Stimulated activated CD4-positive, alpha-beta T cell treated with anti-CD3 and anti-CD28 coated beads, Interleukin-4, amount 100 ng/mL, for 48 hours (primary cell): Measurements from ENCODE around the gene GAL3ST2.

Experiments
- DNase-seq, 2 donors: peaks; one replicate each; pipeline ENCODE4 v3.0.0-alpha.2; 2020; ENCODE audit warnings: low read depth in 2 of 2

The GAL3ST2 gene

DNA sequence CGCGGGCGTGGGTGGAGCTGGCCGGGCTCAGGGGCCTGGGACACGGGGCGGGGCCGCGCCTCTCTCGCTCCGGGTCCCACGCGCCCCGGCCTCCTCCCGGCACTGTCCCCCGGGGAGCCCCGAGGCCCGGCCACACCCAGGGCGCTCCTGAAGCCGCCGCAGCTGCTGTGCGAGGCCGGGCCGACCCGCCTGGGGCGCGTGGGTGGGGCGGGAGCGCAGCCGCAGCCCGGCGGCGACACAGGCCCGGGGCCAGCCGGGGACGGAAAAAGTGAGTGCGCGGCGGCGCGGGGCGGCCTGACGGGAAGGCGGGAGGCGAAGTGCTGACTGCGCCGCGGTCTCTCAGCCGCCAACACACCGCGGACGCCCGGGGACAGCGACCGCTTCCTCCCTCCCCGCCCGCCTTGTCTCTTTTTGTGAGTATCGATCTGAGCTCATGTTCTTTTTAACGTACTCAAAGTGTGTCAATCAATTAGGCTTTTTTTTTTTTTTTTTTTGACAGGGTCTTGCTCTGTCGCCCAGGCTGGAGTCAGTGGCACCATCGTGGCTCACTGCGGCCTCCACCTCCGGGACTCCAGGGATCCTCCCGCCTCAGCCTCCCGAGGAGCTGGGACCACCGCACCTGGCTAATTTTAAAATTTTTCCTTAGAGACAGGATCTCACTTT lies 67.6 kb downstream of the GAL3ST2 start:
- DNase-seq, result peak; percentile 77 to 88

DNA sequence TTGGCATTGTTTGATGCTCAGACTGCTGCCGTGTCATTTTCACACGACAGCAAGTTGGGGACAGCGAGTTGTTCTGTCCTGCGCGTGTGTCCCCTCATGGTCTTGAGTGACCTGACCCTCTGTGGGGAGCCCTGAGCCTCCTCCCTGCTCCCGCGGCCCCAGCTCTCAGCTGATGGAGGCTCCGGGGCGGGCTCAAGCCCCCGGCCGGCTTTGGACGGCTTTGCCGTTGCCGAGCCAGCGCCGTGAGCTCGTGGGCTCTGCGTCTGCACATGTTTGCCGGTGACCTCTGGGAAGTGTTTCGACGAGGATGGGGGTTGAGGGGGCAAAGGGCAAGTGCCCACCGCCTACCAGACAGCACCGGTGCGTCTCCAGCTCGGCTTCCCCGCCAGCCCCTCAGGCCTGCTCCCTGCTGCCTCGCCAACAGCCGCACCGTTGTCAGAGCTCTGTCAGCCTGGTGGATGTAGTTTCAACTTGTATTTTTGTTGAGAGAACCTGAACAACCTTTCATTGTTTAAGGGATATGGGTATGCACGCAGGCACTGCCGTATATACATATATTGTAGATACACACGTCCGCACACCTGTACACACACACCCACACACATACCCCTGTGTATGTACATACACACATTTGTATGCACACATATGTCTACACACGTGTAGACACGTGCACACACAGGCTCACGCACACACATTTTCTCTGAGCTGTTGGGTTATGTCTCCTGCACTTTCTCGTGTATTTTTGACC lies 68.4 kb downstream of the GAL3ST2 start:
- DNase-seq, result no peak

DNA sequence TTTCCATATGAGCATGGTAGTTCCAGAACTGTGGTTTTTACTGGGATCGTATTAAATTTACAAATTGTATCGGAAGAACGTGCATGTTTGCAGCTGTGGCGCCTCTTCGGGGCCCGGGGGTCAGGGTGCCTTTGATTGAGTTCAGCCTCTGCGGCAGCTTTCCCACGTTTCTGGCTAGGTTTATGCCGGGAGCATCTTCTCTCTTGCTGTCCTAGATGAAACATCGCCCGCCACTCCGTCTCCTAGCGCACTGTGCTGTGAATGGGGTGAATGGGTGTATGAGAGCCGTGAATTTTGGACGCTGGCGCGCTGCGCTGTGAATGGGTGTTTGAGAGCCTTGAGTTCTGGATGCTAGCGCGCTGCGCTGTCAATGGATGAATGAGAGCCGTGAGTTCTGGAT lies 69.8 kb downstream of the GAL3ST2 start:
- DNase-seq, result no peak

DNA sequence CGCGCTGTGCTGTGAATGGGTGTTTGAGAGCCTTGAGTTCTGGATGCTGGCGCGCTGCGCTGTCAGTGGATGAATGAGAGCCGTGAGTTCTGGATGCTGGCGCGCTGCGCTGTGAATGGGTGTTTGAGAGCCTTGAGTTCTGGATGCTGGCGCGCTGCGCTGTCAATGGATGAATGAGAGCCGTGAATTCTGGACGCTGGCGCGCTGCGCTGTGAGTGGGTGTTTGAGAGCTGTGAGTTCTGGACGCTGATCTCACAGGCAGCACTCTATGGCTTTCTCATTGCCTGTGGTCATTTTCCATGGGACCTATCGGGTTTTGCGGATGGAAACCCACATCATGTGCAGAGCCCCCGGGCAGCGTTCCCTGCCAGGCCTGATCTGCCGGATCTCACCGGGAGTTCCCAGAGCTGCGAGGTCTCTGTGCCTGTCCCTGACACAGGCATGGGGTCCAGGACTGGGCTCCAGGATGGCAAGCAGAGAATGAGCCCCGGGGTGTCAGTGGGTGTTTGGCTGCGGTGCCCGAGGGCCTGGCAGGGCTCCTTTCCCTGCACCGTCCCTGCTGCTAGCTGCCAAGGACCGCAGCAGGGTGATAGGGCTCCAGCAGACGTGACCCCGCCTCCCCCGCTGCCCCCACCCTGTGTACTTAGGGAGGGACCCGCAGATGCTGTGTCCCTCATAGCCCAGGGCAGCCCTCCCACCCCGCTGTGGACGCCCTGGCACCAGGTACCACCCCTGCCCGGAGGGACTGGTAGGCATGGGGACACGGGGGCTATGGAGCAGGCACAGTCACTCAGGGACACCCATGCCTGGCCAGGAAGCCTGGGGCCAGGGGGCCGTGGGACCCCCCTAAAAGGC lies 72.4 kb downstream of the GAL3ST2 start:
- DNase-seq, result no peak

DNA sequence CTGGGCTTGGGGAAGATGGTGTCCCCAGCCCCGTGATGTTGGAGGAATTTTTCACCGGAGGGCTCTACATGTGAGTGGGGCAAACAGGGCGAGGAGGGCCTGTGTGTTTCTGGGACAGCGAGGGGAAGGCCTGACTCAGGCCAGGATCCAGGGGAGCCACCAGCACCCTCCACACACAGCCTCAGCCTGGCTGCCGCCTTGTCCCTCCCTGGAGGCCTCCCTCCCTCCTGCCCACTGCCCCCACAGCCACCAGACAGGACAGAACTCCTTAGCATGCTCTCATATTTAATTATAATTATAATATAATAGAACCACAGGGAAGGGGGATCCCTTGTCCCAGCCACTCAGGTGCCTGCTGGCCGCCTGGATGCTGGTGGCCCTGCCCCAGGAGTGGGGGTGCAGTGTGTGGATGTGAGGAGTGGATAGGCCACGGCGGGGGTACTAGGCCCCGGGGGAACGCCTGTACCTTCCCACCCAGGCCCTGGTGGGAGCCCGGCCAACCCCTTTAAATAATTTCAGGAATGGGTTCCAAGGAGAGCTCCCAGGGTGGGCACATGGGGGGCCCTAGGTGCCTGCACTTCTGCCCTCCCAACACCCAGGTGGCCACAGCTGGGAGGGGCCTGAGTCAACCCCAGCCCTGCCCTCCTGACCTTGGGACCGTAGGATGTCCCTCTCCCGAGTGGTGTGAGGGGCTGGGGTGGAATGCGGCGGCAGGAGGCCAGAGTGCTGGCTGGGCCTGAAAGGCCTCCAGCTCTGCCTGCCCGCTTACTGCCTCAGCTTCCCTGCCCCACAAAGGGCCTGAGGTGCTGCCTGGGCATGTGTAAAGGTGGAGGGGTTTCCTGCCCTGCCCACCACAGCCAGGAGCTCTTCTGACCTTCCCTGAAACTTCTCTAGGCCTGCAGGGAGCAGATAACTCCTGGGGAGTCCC lies 73.3 kb downstream of the GAL3ST2 start:
- no peak for DNase-seq

DNA sequence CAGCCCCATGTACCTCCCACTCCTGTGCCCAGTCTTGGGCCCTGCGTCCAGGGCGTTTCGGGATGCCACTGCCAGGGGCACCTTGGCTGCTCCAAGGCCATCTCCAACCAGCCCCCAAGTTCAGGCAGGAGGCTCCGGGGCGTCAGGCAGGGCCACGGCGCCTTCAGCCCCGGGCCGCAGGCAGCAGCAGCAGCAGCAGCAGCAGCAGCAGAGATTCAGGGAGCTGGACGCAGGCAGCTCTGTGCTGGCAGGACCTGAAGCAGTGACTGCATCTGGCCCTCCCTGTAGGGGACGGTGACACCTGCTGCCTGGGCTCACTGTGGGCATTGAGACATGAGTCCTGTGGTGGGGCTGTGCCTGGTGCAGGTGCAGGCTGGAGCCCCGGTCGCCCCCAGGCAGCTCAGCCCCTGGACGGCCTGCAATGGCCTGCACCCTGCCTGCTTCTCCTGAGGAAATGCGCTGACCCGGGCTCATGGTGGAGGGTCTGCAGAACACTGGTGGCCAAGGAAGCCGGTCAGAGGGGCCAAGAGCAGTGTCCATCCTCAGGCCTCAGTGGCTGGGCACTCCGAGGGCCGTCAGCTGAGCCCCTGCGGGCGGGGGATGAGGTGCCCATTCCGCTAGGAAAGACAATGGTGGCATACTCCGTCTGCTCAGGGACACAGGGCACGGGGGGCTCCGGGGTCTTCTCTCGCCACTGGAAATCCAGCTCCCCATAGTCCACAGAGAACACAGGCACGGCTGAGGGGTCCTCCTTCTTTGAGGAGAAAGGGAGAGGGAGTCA lies 74.1 kb downstream of the GAL3ST2 start:
- no peak for DNase-seq

DNA sequence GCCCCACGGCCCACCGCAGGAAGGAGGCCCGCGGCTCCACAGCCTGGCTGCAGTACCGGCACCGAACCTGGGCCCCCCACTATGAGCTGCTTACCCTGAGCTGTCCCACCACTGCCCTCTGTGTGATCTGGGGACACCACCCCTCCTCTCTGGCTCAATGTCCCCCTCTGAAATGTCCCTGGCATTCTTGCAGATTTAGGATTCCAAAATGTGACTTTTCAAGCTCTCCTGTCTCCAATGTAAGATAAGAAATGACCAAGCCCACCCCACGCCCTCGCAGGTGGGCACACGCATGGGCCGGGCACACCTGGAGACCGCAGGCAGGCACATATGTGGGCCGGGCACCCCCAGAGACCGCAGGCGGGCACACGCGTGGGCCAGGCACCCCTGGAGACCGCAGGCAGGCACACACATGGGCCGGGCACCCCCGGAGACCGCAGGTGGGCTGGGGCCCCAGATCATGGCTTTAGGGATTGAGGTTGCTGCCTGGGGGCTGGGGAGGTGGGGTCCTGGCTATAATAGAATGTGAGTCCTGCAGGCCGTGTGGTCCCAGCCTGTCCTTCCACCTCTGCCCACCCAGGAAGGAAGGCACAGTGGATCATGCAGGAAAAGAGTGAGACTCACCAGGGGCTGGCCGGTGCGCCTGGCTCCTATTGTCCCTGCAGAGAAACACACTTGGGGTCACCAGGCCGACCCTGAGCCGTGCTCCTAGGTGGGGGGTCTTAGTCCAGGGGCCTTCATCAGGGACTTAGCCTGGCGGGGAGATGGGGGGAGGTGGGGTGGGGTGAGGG lies 74.9 kb downstream of the GAL3ST2 start:
- no peak for DNase-seq

DNA sequence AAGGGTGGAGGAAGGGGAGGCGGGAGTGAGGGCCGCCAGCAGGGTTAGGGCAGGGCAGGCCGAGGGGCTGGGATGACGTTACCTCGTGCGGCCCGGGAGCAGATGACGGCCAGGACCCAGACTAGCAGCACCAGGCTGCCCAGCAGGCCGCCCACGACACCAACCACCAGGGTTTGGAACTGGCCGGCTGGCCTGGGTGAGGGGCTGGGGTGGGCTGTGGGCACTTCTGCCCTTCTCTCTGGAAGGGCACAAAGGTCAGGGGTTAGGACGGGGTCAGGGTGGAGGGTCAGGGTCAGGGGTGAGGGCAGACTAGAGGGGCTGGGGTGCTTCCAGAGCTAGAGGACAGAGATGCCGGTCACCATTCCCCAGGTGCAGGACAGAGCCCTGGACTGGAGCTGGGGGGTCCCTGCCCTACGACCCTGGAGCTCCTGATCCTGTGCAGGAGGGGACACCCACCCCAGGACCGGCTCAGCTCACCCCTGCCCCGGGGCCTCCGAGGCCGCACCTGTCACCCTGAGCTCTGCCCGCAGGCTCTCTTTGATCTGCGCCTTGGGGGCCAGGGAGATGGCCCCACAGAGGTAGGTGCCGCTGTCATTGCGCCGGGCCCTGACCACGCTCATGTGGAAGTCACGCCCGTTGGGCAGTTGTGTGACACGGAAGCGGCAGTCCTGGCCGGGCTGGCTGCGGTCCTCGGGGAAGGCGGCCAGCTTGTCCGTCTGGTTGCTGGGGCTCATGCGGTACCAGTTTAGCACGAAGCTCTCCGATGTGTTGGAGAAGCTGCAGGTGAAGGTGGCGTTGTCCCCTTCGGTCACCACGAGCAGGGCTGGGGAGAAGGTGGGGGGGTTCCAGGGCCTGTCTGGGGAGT lies 75.7 kb downstream of the GAL3ST2 start:
- no peak for DNase-seq

DNA sequence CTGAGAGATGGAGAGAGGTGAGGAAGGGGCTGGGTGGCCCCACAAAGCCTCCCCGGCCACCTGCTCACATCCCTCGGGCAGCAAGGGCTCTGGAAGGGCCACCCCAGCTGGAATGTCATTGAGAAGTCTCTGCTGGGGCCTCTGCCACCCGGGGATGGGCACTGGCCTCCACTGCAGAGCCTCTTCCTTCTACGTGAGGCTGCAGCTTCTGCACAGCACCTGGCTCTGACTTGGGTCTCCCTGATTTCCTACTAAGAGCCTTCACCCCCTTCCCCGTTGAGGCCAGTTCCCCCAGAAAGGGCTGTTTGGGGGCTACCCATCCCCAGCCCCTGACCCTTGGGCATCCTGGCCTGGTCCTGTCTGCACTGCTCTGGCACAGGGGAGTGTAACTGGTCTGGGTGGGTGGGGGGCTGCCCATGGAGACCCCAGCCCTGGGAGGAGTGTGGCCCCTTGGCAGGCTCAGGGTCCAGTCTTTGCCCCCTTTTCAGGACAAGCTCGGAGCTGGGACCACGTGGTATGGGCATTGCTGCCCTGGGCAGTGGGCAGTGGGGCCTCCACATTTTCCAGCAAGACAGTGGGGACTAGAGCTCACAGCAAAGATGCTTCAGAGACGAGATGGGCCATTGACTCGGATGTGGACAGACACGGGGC lies 76.5 kb downstream of the GAL3ST2 start:
- no peak for DNase-seq
